ENCODE data around the gene RPA3.

The RPA3 gene

GRCh38 chr7:7650682-7651206 lies 67.7 kb downstream of the RPA3 start:
- no peak for DNase-seq

- no peak for DNase-seq
Measured at GRCh38 chr7:7647495-7648036, 70.8 kb downstream of the RPA3 start.

- no peak for DNase-seq
Measured at GRCh38 chr7:7642081-7642480, 76.3 kb downstream of the RPA3 start.

- DNase-seq = peak; percentile 12
Measured at GRCh38 chr7:7641129-7641663, 77.2 kb downstream of the RPA3 start.

GRCh38 chr7:7640221-7641128 lies 77.9 kb downstream of the RPA3 start, which contains the start of gene UMAD1:
UMAD1 (plus strand) TSS chr7:7640752; CDS start chr7:7673372, 32,620 bp downstream.
- DNase-seq = peak; percentile 99

- DNase-seq = peak; percentile 24
Measured at GRCh38 chr7:7639847-7640220, 78.6 kb downstream of the RPA3 start.

- DNase-seq = peak; percentile 0
Measured at GRCh38 chr7:7639421-7639820, 79.0 kb downstream of the RPA3 start.

GRCh38 chr7:7630626-7631329 lies 87.6 kb downstream of the RPA3 start:
- DNase-seq = no peak

- DNase-seq = no peak
Measured at GRCh38 chr7:7628476-7628875, 89.9 kb downstream of the RPA3 start.

GRCh38 chr7:7620644-7621210 lies 97.7 kb downstream of the RPA3 start:
- no peak for DNase-seq

GRCh38 chr7:7620236-7620635 lies 98.2 kb downstream of the RPA3 start:
- DNase-seq = no peak

- DNase-seq = no peak
Measured at GRCh38 chr7:7618410-7618809, 100.0 kb downstream of the RPA3 start.

GRCh38 chr7:7617550-7617949 lies 100.9 kb downstream of the RPA3 start:
- DNase-seq = no peak

- no peak for DNase-seq
Measured at GRCh38 chr7:7614018-7614741, 104.2 kb downstream of the RPA3 start.

GRCh38 chr7:7613210-7613609 lies 105.2 kb downstream of the RPA3 start:
- DNase-seq = no peak

- no peak for DNase-seq
Measured at GRCh38 chr7:7612519-7612918, 105.9 kb downstream of the RPA3 start.

GRCh38 chr7:7609330-7609729 lies 109.1 kb downstream of the RPA3 start:
- no peak for DNase-seq

GRCh38 chr7:7607010-7607409 lies 111.4 kb downstream of the RPA3 start:
- DNase-seq = no peak

GRCh38 chr7:7596176-7596575 lies 122.2 kb downstream of the RPA3 start:
- no peak for DNase-seq

- peak; percentile 6 for DNase-seq
Measured at GRCh38 chr7:7595451-7595850, 123.0 kb downstream of the RPA3 start.

Measured in fibroblast of skin of right biceps (primary cell).